Germinal center (tissue), 1 donor: ENCODE measurements around the gene PUM2.
"Not testable (repeated sequence)": the region's sequence is repeated elsewhere in the genome, so short reads cannot be mapped to it uniquely, and the experiment has no call there.

Experiments used
- DNase-seq: peaks from one replicate; pipeline ENCODE4 v3.0.0; 2012; ENCODE audit warnings: mixed read lengths, low spot score

Gene PUM2, protein sequence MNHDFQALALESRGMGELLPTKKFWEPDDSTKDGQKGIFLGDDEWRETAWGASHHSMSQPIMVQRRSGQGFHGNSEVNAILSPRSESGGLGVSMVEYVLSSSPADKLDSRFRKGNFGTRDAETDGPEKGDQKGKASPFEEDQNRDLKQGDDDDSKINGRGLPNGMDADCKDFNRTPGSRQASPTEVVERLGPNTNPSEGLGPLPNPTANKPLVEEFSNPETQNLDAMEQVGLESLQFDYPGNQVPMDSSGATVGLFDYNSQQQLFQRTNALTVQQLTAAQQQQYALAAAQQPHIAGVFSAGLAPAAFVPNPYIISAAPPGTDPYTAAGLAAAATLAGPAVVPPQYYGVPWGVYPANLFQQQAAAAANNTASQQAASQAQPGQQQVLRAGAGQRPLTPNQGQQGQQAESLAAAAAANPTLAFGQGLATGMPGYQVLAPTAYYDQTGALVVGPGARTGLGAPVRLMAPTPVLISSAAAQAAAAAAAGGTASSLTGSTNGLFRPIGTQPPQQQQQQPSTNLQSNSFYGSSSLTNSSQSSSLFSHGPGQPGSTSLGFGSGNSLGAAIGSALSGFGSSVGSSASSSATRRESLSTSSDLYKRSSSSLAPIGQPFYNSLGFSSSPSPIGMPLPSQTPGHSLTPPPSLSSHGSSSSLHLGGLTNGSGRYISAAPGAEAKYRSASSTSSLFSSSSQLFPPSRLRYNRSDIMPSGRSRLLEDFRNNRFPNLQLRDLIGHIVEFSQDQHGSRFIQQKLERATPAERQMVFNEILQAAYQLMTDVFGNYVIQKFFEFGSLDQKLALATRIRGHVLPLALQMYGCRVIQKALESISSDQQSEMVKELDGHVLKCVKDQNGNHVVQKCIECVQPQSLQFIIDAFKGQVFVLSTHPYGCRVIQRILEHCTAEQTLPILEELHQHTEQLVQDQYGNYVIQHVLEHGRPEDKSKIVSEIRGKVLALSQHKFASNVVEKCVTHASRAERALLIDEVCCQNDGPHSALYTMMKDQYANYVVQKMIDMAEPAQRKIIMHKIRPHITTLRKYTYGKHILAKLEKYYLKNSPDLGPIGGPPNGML

DNA sequence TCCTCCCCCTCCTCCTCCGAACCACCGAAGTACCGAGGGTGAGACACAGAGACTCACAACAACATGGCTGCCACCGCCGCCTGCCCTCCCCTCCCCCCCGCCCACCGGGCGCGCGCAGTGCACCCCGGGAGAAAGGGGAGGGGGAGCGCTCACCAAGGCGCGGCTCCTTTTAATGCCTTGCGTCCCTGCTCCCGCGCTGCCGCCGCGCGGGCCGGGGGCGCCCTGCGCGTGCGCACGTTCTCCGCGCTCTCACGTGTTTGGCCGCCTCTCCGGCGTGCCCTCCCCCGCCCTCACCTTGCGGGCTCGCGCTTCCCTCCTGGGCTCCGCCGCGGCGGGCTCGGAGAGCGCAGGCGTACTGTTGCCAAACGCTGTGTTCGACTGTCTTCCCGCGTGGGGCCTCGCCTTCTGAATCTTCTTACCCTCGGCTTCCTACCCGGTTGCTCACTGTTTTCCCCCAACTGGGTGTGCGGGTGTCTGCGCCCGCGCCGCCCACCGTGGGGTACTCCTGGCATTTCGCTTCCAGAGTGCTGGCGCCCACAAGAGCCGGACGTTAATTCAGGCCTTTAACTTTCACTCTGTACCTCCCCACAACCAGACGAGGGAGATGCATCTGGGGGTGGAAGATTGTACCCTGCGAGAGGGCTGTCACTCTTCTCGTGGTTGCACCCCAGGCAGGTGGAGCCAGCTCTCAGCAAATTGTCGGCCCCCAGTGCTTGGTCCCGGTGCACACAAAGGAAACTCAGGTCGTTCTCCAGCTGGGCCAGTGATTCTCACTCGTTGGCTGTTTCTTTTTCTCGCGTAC, at the start of gene PUM2:
TSS of gene PUM2 (minus strand) at position 92 of the 802 bp plus-strand sequence. CDS start 23,484 bp downstream, outside the sequence.
- peak; percentile 96 for DNase-seq

GRCh38 chr2:20400306-20400705, 49.7 kb upstream of the PUM2 start:
- DNase-seq: no peak

DNA sequence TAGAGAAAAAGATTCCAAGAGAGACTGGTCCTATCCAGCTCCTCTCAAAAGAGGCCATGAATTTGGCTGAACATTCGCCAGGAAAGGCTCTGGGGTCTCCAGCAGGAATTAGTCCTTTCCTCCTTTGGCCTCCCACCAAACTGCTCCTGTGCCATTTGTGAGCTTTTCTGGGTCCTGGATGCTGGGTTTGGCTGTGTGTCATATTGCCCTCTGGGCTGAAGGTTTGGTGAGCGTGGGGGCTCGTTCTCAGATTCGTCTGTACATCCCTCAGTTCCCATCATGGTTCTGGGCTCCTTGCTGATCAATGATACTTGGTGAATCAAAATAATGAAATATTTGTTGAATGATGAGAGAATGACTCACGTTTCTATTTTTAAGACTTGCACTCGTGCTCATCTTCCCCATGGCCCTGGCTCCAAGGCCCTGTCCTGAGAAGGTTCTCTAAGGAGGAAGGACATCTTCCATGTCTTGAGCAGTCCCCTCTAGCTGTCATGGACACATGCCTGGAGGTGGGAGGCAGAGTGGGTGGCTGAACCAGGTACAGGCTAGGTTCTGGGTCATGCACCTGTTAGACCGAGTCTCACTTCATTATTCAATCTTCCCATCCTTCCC, 48.4 kb upstream of the PUM2 start:
- DNase-seq: no peak

DNA sequence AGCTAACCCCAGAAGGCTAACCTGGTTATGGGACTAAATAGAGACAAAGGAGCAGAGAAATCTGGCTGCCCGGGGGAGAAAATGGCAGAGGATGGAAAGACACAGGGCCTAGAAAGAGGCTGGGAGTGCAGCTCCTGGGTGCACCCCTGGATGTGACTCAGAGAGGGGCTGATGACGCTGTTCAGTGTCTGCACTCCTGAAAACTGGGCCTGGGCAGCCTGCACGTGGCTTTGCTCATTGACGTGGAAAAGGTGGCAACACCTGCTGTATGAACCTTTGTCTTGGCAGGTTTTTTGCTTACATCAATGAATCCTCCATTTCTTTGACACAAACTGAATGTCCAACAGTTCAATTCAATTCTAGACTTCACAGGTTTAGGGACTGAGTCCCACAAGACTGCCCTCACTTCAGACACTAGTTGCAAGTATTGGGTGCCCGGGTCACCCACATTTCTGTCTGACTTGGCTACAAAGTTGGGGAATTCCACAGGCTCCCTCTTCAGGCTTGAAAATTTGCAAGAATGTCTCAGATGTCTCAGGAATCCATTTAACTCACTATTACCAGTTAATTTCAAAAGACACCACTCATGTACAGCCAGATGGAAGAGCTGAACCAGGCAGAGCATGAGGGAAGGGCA, 47.3 kb upstream of the PUM2 start:
- no peak for DNase-seq

GRCh38 chr2:20396356-20397000, 45.8 kb upstream of the PUM2 start:
- no peak for DNase-seq

DNA sequence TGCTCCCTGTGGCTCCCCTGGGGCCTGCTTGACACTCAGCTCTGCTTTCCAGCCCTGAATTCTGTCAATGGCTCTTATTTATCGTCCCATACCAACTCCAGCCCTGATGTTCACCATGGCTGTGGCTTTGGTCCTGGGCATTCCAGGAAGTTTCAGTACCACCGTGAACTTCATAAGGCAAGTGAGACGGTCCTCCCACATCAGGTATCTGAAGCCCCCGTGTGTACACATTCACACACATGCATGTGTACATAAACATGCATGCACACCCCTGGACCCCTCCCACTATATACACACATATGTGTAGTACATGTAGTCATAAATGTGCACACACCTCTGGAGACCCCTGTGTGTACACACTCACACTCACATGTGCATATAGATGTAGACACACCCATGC, 43.3 kb upstream of the PUM2 start:
- no peak for DNase-seq

DNA sequence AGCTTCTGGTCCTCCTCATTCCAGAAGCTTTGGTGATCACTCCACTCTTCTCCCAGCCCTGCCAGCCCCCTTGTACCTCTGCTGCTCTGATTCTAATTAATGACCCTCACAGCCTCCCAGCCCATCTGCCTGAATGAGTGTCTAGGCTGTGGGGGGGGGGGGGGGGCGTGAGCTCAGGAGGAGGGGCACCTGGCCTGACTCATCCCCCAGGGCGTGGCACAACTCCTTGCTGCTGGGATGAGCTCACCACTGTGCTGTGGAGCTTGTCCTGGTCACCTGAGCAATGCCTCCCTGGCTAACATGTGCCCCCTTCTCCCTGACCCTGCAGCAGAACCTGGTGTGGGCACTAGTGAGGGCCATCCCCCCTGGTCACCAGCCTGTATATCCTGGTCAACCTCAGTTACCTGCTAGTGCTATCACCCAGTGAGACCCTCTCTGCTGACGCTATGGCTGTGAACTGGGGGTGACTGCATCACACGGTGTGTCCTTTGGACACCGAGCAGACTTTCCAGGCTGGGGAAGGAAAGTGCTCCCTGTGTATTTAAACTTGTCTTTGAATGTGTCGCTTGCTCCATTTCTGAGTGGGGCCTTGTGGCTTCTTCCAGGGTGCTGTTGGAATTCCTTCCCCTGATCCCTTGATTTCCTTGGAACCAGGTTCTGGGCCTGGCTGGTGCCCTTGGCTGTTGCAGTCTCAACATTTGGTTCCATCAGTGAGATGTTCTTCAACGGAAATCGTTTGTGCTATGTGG, 41.5 kb upstream of the PUM2 start:
- no peak for DNase-seq

- no peak for DNase-seq
Observed at GRCh38 chr2:20390524-20391123, 40.0 kb upstream of the PUM2 start.

DNA sequence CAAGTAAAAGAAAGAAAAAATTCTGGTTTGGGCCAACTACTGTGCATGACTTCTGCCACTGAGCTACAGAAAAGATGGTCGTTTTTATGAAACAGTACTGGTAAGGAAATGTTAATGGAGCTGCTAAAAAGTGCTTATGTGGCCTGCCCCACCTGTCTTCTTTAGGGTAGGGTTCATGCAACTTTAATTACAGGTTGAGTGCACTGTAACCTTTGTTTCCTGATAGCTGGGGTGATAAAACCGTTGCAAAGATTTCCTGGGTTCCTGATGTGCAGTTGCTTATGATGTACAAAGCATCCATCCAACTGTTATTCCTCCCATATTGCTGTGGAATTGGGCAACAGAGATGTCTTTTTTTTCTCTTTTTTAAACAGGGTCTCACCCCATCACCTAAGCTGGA, 34.3 kb upstream of the PUM2 start:
- DNase-seq: no peak

DNA sequence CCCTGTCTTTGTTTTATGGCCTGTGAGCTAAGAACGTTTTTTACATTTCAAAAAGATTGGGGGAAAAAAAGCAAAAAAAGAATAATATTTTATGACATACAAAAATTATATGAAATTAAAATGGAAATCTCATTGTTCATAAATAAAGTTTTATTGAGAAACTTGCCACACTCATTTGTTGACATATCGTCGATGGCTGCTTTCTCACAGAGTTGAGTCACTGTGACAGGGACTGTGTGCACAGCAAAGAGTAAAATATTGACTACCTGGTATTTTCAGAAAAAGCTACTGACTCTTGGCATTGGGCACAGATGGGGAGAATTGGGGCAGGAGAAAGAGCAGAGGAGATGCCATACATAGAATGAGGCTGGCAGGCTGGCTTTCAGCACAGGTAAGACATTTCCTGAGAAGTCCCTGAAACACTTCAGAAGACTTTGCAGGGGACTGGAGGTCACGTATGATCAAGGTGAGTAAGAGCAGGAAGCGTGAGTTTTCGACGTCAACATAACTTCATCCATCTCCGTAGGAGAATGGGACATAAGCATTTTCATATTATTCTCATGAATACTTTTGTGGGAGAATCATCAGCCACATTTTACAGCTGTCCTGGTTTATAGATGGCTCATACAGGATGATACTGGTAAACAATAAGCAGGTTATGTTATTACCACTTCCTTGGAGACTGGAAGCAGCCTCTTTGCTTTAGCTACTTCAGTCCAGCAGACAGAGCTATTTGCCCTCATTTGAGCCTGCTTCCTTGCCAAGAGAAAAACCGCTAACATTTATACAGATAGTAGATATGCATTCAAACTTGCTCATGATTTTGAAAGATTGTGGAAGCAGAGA, 32.5 kb upstream of the PUM2 start:
- no peak for DNase-seq

DNA sequence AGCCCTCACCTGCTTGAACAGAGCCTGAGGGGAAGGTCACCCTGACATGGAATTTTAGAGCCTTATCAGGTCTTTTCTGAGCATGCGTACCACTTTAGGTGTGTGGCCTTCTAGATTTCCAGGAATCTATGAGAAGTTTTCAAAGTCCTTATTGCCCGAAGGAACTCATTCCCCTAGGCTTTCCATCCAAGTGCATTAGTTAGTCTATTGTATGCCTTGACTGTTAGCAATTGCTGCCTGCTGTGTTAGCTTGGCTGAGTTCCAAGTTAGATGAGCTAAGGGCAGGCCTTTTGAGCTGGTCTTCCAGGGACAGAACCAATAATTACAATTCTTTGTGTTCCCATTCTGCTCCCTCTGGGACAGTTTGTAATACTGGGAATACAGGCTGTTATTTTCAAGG, 30.8 kb upstream of the PUM2 start:
- DNase-seq: no peak

GRCh38 chr2:20378891-20379519, 28.4 kb upstream of the PUM2 start:
- no peak for DNase-seq

GRCh38 chr2:20378341-20378740, 27.7 kb upstream of the PUM2 start:
- DNase-seq: no peak

DNA sequence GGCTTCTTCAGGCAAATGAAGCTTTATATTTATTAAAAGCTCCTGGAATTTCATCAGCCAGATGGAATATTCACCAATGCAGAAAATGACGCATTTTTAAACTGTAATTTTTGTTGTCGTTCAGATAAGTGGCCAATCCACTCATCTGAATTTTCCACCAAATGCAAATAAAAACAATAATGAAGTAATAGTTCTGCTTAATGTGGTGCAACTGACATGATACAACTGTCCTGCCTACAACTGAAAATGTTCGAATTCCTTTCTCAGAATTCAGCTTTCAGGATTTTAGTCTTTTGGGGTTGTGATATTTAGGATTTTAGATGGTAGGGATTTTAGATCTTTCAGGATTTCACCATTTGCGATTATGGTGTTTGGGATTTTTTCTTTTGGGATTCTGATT, 27.1 kb upstream of the PUM2 start:
- no peak for DNase-seq

GRCh38 chr2:20374982-20375381, 24.3 kb upstream of the PUM2 start:
- DNase-seq: not testable (repeated sequence)

- no peak for DNase-seq
Observed at GRCh38 chr2:20372896-20373640, 22.4 kb upstream of the PUM2 start.
